ENCODE data around the gene BTNL8. TPM values are rescaled to one million over a fixed set of nuclear protein-coding genes. Genes with fewer than 3 reads are reported as not detected.
A peak's percentile ranks its signal among the peaks of the same experiment; 100 is the strongest.

The BTNL8 gene
- polyA plus RNA-seq, 3 donors = 0.13 to 0.50 (median 0.13) TPM

DNA sequence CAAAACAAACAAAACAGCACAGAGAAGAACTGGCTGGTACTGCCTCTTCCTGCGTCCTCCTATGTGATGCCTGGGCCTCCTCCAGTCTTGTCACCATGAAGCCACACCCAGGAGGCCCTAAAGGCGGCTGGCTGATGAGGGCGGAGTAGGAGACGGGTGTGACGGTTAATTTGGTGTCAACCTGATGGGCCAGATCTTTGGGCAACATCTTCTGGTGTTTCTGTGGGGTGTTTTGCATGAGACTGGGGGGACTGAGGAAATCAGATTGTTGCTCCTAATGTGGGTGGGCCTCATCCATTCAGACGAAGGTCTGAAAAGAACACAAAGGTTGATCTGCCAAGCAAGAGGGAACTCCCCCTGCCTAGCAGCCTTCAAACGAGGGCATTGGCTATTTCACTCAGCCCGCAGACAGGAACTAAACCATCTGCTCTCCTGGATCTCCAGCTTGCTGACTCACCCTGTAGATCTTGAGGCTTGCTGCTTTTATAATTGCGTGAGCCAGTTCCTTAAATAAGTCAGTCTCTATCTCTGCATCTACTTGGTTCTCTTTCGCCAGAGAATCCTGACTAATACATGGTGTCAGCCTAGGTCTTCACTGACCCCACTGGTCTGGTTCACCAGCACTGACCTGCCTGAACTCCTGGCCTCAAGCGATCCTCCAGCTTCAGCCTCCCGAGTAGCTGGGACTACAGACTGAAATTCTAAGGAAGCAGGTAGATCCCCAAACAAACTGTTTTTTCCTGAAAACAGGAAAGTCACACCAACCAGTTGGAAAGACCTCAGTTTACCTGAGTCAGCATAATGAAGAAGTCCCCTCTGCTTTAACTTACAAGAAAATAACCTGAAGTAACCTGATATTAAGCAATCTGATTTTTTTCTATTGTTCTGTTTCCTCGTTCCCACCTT, 25.1 kb upstream of the BTNL8 start:
- Mint-ChIP-seq H3K27ac (peak overlapping the region; percentile 83 to 96 (median 94)), H3K9me3 (peaks cover 5 to 19% (median 10%) of the 10 kb centered on the region in 7 donors), H3K4me1 (peaks cover 26% of the 10 kb centered on the region), H3K4me3 (peak overlapping the region; percentile 18 to 73), H3K27me3 (ENCODE audit: low read depth in 3 of 3) (peaks cover 6 to 15% (median 10%) of the 10 kb centered on the region in 3 donors), H3K36me3 (no peaks in the 10 kb centered on the region)
- Histone ChIP-seq H3K4me2 (replicated peaks; ENCODE audit: extremely low read depth, low read length, poor library complexity, severe bottlenecking) (peak overlapping the region; percentile 30), H3K4me3 (replicated peaks in 1 of 3; ENCODE audit: low read depth in 2 of 3, low read length in 3 of 3) (peak overlapping the region in 1 of 3 experiments; percentile 6), H4K20me1 (ENCODE audit: insufficient read depth, low read length) (no peaks in the 10 kb centered on the region), H3K27ac (ENCODE audit: low read depth in 1 of 2, low read length in 2 of 2) (peak overlapping the region; percentile 63 to 89), H3K79me2 (ENCODE audit: insufficient read depth, low read length) (no peaks in the 10 kb centered on the region), H3K9ac (ENCODE audit: insufficient read depth, low read length, poor library complexity, severe bottlenecking) (peak overlapping the region; percentile 44), H3K9me3 (replicated peaks in 1 of 2; ENCODE audit: control insufficient read depth in 1 of 2, insufficient read depth in 1 of 2, low read length in 2 of 2) (peaks cover 0 to 3% of the 10 kb centered on the region in 2 donors), H2AFZ (ENCODE audit: insufficient read depth, low read depth, low read length, poor library complexity, severe bottlenecking) (peak overlapping the region; percentile 60), H3K36me3 (replicated peaks in 1 of 2; ENCODE audit: control insufficient read depth in 1 of 2, insufficient read depth in 2 of 2, low read length in 2 of 2) (no peaks in the 10 kb centered on the region), H3K4me1 (ENCODE audit: control insufficient read depth in 1 of 2, insufficient read depth in 2 of 2, low read length in 2 of 2) (peaks cover 17 to 22% of the 10 kb centered on the region in 2 donors), H3K27me3 (ENCODE audit: control insufficient read depth in 2 of 2, insufficient read depth in 2 of 2, low read length in 2 of 2) (no peaks in the 10 kb centered on the region)
- TF ChIP-seq, protein P1, sequence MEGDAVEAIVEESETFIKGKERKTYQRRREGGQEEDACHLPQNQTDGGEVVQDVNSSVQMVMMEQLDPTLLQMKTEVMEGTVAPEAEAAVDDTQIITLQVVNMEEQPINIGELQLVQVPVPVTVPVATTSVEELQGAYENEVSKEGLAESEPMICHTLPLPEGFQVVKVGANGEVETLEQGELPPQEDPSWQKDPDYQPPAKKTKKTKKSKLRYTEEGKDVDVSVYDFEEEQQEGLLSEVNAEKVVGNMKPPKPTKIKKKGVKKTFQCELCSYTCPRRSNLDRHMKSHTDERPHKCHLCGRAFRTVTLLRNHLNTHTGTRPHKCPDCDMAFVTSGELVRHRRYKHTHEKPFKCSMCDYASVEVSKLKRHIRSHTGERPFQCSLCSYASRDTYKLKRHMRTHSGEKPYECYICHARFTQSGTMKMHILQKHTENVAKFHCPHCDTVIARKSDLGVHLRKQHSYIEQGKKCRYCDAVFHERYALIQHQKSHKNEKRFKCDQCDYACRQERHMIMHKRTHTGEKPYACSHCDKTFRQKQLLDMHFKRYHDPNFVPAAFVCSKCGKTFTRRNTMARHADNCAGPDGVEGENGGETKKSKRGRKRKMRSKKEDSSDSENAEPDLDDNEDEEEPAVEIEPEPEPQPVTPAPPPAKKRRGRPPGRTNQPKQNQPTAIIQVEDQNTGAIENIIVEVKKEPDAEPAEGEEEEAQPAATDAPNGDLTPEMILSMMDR (IDR thresholded peaks at IDR 0.05) = no peak
- 39% methylated on average over 11 of the region's 13 CpGs for WGBS (ENCODE audit: insufficient coverage)
- peak; percentile 88 to 97 (median 92) for DNase-seq
- intact Hi-C loops (cut with micrococcal nuclease) = no loop called here

DNA sequence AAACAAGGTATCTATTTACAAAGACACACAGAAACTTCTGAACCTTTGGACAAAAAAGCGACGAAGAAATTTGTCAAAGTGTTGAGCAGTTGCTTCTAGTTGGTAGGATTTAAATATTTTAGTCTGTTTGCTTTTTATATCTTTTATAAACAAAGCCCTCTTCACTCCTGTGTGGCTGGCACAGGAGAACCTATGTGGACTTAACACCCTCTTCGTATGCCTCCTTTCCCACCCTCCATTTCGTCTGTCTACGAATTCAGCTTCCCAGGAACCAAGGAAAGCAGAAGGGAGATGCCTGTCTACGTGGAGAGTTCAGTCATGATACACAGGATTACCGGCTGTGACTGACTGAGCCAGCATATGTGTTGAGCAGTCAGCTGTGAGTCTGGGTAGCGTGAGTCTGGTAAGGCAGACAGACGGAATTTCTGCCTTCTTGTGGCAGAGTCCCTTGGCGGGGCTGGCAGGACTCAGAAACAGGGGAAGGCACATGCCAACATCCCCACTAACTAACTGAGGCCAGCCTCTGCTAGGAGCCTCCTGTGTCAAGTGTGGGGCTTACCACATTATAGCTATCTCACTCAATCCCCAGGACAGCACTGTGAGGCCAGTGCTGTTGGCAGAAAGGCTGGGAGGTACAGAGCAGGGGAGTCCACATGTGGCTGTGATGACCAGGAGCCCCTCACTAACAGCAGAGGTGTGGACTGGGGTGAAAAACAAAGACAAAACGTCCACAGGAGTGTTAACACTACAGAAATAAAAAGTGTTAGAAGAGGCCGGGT, 24.0 kb upstream of the BTNL8 start:
- Histone ChIP-seq H3K4me3 (replicated peaks in 1 of 3; ENCODE audit: low read depth in 2 of 3, low read length in 3 of 3) (no peak overlapping the region), H3K9me3 (replicated peaks in 1 of 2; ENCODE audit: control insufficient read depth in 1 of 2, insufficient read depth in 1 of 2, low read length in 2 of 2) (peaks cover 0 to 3% of the 10 kb centered on the region in 2 donors), H3K27ac (ENCODE audit: low read depth in 1 of 2, low read length in 2 of 2) (no peak overlapping the region), H3K9ac (ENCODE audit: insufficient read depth, low read length, poor library complexity, severe bottlenecking) (no peak overlapping the region), H3K4me1 (ENCODE audit: control insufficient read depth in 1 of 2, insufficient read depth in 2 of 2, low read length in 2 of 2) (peaks cover 17 to 22% of the 10 kb centered on the region in 2 donors), H3K79me2 (ENCODE audit: insufficient read depth, low read length) (no peaks in the 10 kb centered on the region), H2AFZ (ENCODE audit: insufficient read depth, low read depth, low read length, poor library complexity, severe bottlenecking) (no peak overlapping the region), H3K4me2 (replicated peaks; ENCODE audit: extremely low read depth, low read length, poor library complexity, severe bottlenecking) (no peak overlapping the region), H4K20me1 (ENCODE audit: insufficient read depth, low read length) (no peaks in the 10 kb centered on the region), H3K27me3 (ENCODE audit: control insufficient read depth in 2 of 2, insufficient read depth in 2 of 2, low read length in 2 of 2) (no peaks in the 10 kb centered on the region), H3K36me3 (replicated peaks in 1 of 2; ENCODE audit: control insufficient read depth in 1 of 2, insufficient read depth in 2 of 2, low read length in 2 of 2) (no peaks in the 10 kb centered on the region)
- H3K4me3 Mint-ChIP-seq = no peak overlapping the region
- 95% methylated on average over 4 of the region's 12 CpGs for WGBS (ENCODE audit: insufficient coverage)
- peak overlapping the region in 5 of 7 donors; percentile 10 to 96 (median 59) for H3K27ac Mint-ChIP-seq
- H3K9me3 Mint-ChIP-seq = peaks cover 5 to 19% (median 10%) of the 10 kb centered on the region in 7 donors
- TF ChIP-seq, protein P1 (IDR thresholded peaks at IDR 0.05) = no peak
- H3K27me3 Mint-ChIP-seq (ENCODE audit: low read depth in 3 of 3) = peaks cover 10 to 19% (median 10%) of the 10 kb centered on the region in 3 donors
- H3K4me1 Mint-ChIP-seq = peaks cover 26% of the 10 kb centered on the region
- no peaks in the 10 kb centered on the region for H3K36me3 Mint-ChIP-seq
- DNase-seq = no peak
- intact Hi-C loops (cut with micrococcal nuclease) = no loop called here
